GM12864 (cell line): Measurements from ENCODE around the gene PGLYRP3.

ENCODE experiments used
- DNase-seq: peaks from one replicate; pipeline ENCODE4 v3.0.0-alpha.2; 2011; ENCODE audit warnings: low read depth
- H3K4me3 ChIP-seq: 2 replicates; pipeline ENCODE4 v1.5.1; 2011; ENCODE audit warnings: mild to moderate bottlenecking, low read depth, low read length, control low read depth
- CTCF ChIP-seq: IDR thresholded peaks from 2 replicates; pipeline ENCODE4 v1.5.1; 2011; ENCODE audit warnings: low read depth, mild to moderate bottlenecking, moderate library complexity, low read length, control low read depth, inconsistent platforms; ENCODE audit errors: missing control alignments

Gene PGLYRP3

GRCh38 chr1:153353226-153353947, 40.6 kb upstream of the PGLYRP3 start:
- DNase-seq: no peak
- peak; percentile 60 for TF ChIP-seq CTCF
- no peak overlapping the region for H3K4me3 ChIP-seq

GRCh38 chr1:153352523-153352922, 39.8 kb upstream of the PGLYRP3 start:
- no peak overlapping the region for H3K4me3 ChIP-seq
- peak; percentile 31 for DNase-seq
- TF ChIP-seq CTCF: peak; percentile 86

- no peak for DNase-seq
- TF ChIP-seq CTCF: no peak
- H3K4me3 ChIP-seq: no peak overlapping the region
Observed at GRCh38 chr1:153350321-153350957, 37.7 kb upstream of the PGLYRP3 start.

GRCh38 chr1:153349363-153350320, 36.9 kb upstream of the PGLYRP3 start:
- DNase-seq: no peak
- no peak for TF ChIP-seq CTCF
- H3K4me3 ChIP-seq: no peak overlapping the region

- DNase-seq: no peak
- no peak within 1 kb of the TSS for H3K4me3 ChIP-seq
Observed at GRCh38 chr1:153348511-153349362, 36.0 kb upstream of the PGLYRP3 start, which contains the start of gene PGLYRP4. Gene PGLYRP4, minus strand, starts transcription at chr1:153348841. Its CDS starts 909 bp downstream, at chr1:153347932.

More at GRCh38 chr1:153348511-153349362, 36.0 kb upstream of the PGLYRP3 start, which contains the start of gene PGLYRP4:
- TF ChIP-seq CTCF: no peak
